A673 (cell line): ENCODE measurements around the gene ENTR1. TPM values are rescaled to one million over a fixed set of nuclear protein-coding genes. Genes with fewer than 3 reads are reported as not detected.

ENCODE experiments used
- BruUV-seq: library from RNA; stranded (reverse); fragments of 400-500 nt; replicated peaks from 2 replicates; lab custom pipeline; 2021; lab: Mats Ljungman, UMichigan
- CTCF ChIA-PET: fragments of 300-600 bp; sonication (Branson Sonifier 250); formaldehyde crosslinking; loops from one replicate; lab custom pipeline; 2022; ENCODE audit warnings: antibody characterized with exemption; lab: Charles Lee
- POLR2A ChIA-PET: fragments of 300-600 bp; sonication (Branson Sonifier 250); formaldehyde crosslinking; loops from one replicate; lab custom pipeline; 2022; ENCODE audit warnings: antibody characterized with exemption; ENCODE audit not compliant: low non-redundant PET; lab: Charles Lee
- DNase-seq: peaks from one replicate; pipeline ENCODE4 v3.0.0-alpha.2; 2015; ENCODE audit warnings: low spot score
- H3K27ac ChIP-seq: fragments of 200-600 bp; sonication (generic); 2 replicates; pipeline ENCODE4 v1.5.1; 2016; ENCODE audit warnings: mixed run types, low read depth, mild to moderate bottlenecking, mixed read lengths, antibody characterized with exemption, low read length; ENCODE audit not compliant: poor library complexity, severe bottlenecking
- H3K27me3 ChIP-seq: fragments of 200-600 bp; sonication (generic); replicated peaks from 2 replicates; pipeline ENCODE4 v1.6.1; 2017; ENCODE audit warnings: mixed run types, low read depth, mild to moderate bottlenecking, mixed read lengths, antibody characterized with exemption, low read length; ENCODE audit not compliant: insufficient read depth, poor library complexity
- H3K36me3 ChIP-seq: fragments of 200-600 bp; sonication (generic); 2 replicates; pipeline ENCODE4 v1.6.1; 2016; ENCODE audit warnings: mixed run types, mild to moderate bottlenecking, mixed read lengths, antibody characterized with exemption, low read length; ENCODE audit not compliant: insufficient read depth, poor library complexity, severe bottlenecking
- H3K4me1 ChIP-seq: fragments of 200-600 bp; sonication (generic); 2 replicates; pipeline ENCODE4 v1.6.1; 2017; ENCODE audit warnings: mixed run types, mild to moderate bottlenecking, mixed read lengths, antibody characterized with exemption, low read length; ENCODE audit not compliant: insufficient read depth, poor library complexity, severe bottlenecking
- H3K4me3 ChIP-seq: fragments of 200-600 bp; sonication (generic); 2 replicates; pipeline ENCODE4 v1.5.1; 2016; ENCODE audit warnings: low read depth, mixed run types, mild to moderate bottlenecking, mixed read lengths, low read length; ENCODE audit not compliant: poor library complexity, severe bottlenecking
- H3K9me3 ChIP-seq: fragments of 200-600 bp; sonication (generic); 2 replicates; pipeline ENCODE4 v1.6.1; 2016; ENCODE audit warnings: mixed run types, low read depth, mild to moderate bottlenecking, mixed read lengths, antibody characterized with exemption, low read length; ENCODE audit not compliant: poor library complexity, severe bottlenecking
- CTCF ChIP-seq: fragments of 300-800, 200-600 bp; sonication (generic); conservative IDR thresholded peaks from 2 replicates; pipeline ENCODE4 v1.5.1; 2017; ENCODE audit warnings: low read depth, mild to moderate bottlenecking, antibody characterized with exemption, low read length, moderate library complexity, mixed read lengths
- EZH2 ChIP-seq: fragments of 200-600 bp; sonication (generic); IDR thresholded peaks from 2 replicates; pipeline ENCODE4 v1.6.1; 2017; ENCODE audit warnings: borderline replicate concordance, low read depth, mild to moderate bottlenecking, mixed read lengths, antibody characterized with exemption, low read length; ENCODE audit not compliant: poor library complexity, severe bottlenecking
- intact Hi-C: fragments of 100-400 bp; cut with micrococcal nuclease; formaldehyde crosslinking; loops from one replicate; pipeline ENCODE4 v1.10.0; 2022; ENCODE audit not compliant: unreplicated experiment
- total RNA-seq: library from RNA; stranded (reverse); gene quantifications from 2 replicates; pipeline ENCODE4 v1.2.3, GENCODE V29; 2021

The ENTR1 gene
- total RNA-seq, 1 experiment from 2014 or later: 146 TPM

GRCh38 chr9:136443687-136444086 is 33.3 kb upstream of the ENTR1 start:
- H3K36me3 ChIP-seq: peaks cover 66% of the 10 kb centered on the region
- no peaks in the 10 kb centered on the region for H3K27me3 ChIP-seq
- no peaks in the 10 kb centered on the region for H3K9me3 ChIP-seq
- no peak for TF ChIP-seq CTCF
- no peak for TF ChIP-seq EZH2
- no peak for DNase-seq
- intact Hi-C loops: no loop called here
- POLR2A ChIA-PET: no interaction called here
- BruUV-seq: no TSS peak
- H3K4me3 ChIP-seq: no peak overlapping the region
- H3K4me1 ChIP-seq: peaks cover 3% of the 10 kb centered on the region
- CTCF ChIA-PET: no interaction called here
- H3K27ac ChIP-seq: no peak overlapping the region

DNA sequence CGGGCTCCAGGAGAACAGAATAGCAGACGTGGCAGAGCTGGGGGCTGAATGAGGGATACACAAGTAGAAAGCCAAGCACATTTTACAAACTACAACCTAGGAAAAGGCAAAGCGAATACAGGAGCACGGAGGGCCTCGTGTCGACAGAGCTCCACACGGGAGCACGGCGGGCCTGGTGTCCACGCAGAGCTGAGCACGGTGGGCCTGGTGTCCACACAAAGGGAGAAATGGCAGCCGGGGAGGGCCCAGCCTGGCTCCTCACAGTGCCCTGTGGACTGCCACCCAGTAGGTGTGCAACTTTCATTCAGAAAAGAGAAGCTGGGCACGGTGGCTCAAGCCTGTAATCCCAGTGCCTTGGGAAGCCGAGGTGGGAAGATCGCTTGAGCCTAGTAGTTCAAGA is 32.7 kb upstream of the ENTR1 start:
- intact Hi-C loops: no loop called here
- CTCF ChIA-PET: interaction anchor here (0.5 kb wide), 1 partner anchor 55 kb away, joined by 3 read pairs; no protein-coding TSS in a partner anchor
- Histone ChIP-seq H3K4me3 (no peak overlapping the region), H3K27ac (no peak overlapping the region), H3K9me3 (no peaks in the 10 kb centered on the region), H3K4me1 (peaks cover 4% of the 10 kb centered on the region), H3K36me3 (peaks cover 65% of the 10 kb centered on the region), H3K27me3 (no peaks in the 10 kb centered on the region)
- POLR2A ChIA-PET: no interaction called here
- DNase-seq: no peak
- no TSS peak for BruUV-seq
- TF ChIP-seq EZH2 (no peak), CTCF (no peak)

DNA sequence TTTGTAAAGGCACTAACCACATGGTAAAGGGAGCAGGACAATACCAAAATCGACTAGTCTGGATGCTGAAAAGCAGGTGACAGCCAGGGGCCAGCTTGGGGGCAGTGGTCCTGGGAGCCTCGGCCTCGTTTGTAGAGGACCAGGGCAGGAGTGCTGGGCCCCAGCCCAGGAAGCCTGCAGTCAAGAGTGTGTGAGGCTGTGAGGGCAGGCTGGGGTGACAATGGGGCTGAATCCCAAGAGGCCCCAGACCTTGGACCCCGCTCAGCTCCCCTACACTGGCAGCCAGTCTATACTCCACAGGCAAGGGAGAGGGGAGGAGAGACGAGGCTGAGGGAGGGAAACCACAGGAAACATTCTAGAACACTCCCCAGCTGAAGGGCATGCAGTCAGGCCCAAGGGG is 31.9 kb upstream of the ENTR1 start:
- ChIA-PET POLR2A (no interaction called here), CTCF (no interaction called here)
- BruUV-seq: no TSS peak
- no peaks in the 10 kb centered on the region for H3K9me3 ChIP-seq
- peaks cover 57% of the 10 kb centered on the region for H3K36me3 ChIP-seq
- no peak overlapping the region for H3K4me3 ChIP-seq
- intact Hi-C loops: no loop called here
- TF ChIP-seq CTCF (no peak), EZH2 (no peak)
- peaks cover 10% of the 10 kb centered on the region for H3K4me1 ChIP-seq
- no peaks in the 10 kb centered on the region for H3K27me3 ChIP-seq
- no peak for DNase-seq
- H3K27ac ChIP-seq: no peak overlapping the region
